Activated T-cell treated with anti-CD3 and anti-CD28 coated beads, Interleukin-2, amount 50 U/mL, for 72 hours (primary cell): Measurements from ENCODE around the gene PTPRZ1. TPM values are rescaled to one million over a fixed set of nuclear protein-coding genes. Genes with fewer than 3 reads are reported as not detected.

Source experiments
- ATAC-seq, 2 donors: fragments of 150-1000 bp; cut with Tn5 transposase; replicated peaks in 1 of 2; 2 replicates each; pipeline ENCODE4 v1.10.0; 2021; ENCODE audit warnings: moderate library complexity in 2 of 2, mild to moderate bottlenecking in 1 of 2
- DNase-seq, 2 donors: peaks; one replicate each; pipeline ENCODE4 v3.0.0; 2021 to 2022; ENCODE audit warnings: mixed read lengths in 1 of 2
- H3K27ac Mint-ChIP-seq: one replicate; pipeline ENCODE4 v1.8.0; 2022; ENCODE audit warnings: mild to moderate bottlenecking, moderate library complexity, mixed read lengths
- H3K27me3 Mint-ChIP-seq: one replicate; pipeline ENCODE4 v1.8.0; 2022; ENCODE audit warnings: low read depth, mixed read lengths
- H3K36me3 Mint-ChIP-seq, 2 donors: one replicate each; pipeline ENCODE4 v1.8.0; 2022; ENCODE audit warnings: mixed read lengths in 2 of 2, mild to moderate bottlenecking in 1 of 2; ENCODE audit not compliant: insufficient read depth in 2 of 2
- H3K4me1 Mint-ChIP-seq: one replicate; pipeline ENCODE4 v1.8.0; 2022; ENCODE audit warnings: low read depth, mixed read lengths
- H3K4me3 Mint-ChIP-seq, 2 donors: one replicate each; pipeline ENCODE4 v1.8.0; 2022; ENCODE audit warnings: mild to moderate bottlenecking in 2 of 2, mixed read lengths in 2 of 2, moderate library complexity in 2 of 2
- H3K9me3 Mint-ChIP-seq, 2 donors: one replicate each; pipeline ENCODE4 v1.8.0; 2022; ENCODE audit warnings: mixed read lengths in 2 of 2
- total RNA-seq, 2 donors: library from RNA; stranded (reverse); gene quantifications; one replicate each; pipeline ENCODE4 v1.2.3, GENCODE V29; 2022

PTPRZ1 gene
- total RNA-seq, 2 donors from 2014 or later = not detected

- H3K4me3 Mint-ChIP-seq = no peak overlapping the region
- peaks cover 11% of the 10 kb centered on the region for H3K4me1 Mint-ChIP-seq
- peaks cover 2 to 4% of the 10 kb centered on the region in 2 donors for H3K36me3 Mint-ChIP-seq
Observed at GRCh38 chr7:121874298-121874697, 1.3 kb downstream of the PTPRZ1 start.

GRCh38 chr7:121875203-121875602 is 2.2 kb downstream of the PTPRZ1 start:
- Mint-ChIP-seq H3K27me3 (peaks cover 50% of the 10 kb centered on the region), H3K36me3 (peaks cover 2 to 4% of the 10 kb centered on the region in 2 donors), H3K4me1 (peaks cover 11% of the 10 kb centered on the region), H3K27ac (no peak overlapping the region), H3K9me3 (no peaks in the 10 kb centered on the region), H3K4me3 (no peak overlapping the region)
- DNase-seq (no peak), ATAC-seq (no peak)

More at GRCh38 chr7:121874298-121874697, 1.3 kb downstream of the PTPRZ1 start:
- Mint-ChIP-seq H3K27ac (no peak overlapping the region), H3K27me3 (peaks cover 50% of the 10 kb centered on the region), H3K9me3 (no peaks in the 10 kb centered on the region)
- DNase-seq = no peak
- no peak for ATAC-seq

- H3K27me3 Mint-ChIP-seq = peaks cover 35% of the 10 kb centered on the region
- peaks cover 2 to 4% of the 10 kb centered on the region in 2 donors for H3K36me3 Mint-ChIP-seq
- ATAC-seq (no peak), DNase-seq (no peak)
- H3K27ac Mint-ChIP-seq = no peak overlapping the region
- H3K4me1 Mint-ChIP-seq = peaks cover 11% of the 10 kb centered on the region
- H3K4me3 Mint-ChIP-seq = no peak overlapping the region
- no peaks in the 10 kb centered on the region for H3K9me3 Mint-ChIP-seq
Observed at GRCh38 chr7:121876656-121877500, 3.9 kb downstream of the PTPRZ1 start.

- Mint-ChIP-seq H3K27ac (no peak overlapping the region), H3K4me3 (no peak overlapping the region), H3K36me3 (no peaks in the 10 kb centered on the region), H3K4me1 (peaks cover under 1% of the 10 kb centered on the region), H3K27me3 (peaks cover 15% of the 10 kb centered on the region), H3K9me3 (peaks cover 2% of the 10 kb centered on the region in 2 donors)
- no peak for ATAC-seq
- no peak for DNase-seq
Observed at GRCh38 chr7:121878918-121879464, 6.0 kb downstream of the PTPRZ1 start.

- ATAC-seq = no peak
- Mint-ChIP-seq H3K27ac (no peak overlapping the region), H3K4me1 (no peaks in the 10 kb centered on the region), H3K9me3 (peaks cover 2% of the 10 kb centered on the region in 2 donors), H3K27me3 (peaks cover 10% of the 10 kb centered on the region), H3K36me3 (no peaks in the 10 kb centered on the region), H3K4me3 (no peak overlapping the region)
- DNase-seq = no peak
Observed at GRCh38 chr7:121879544-121879943, 6.6 kb downstream of the PTPRZ1 start.

GRCh38 chr7:121882731-121883130 is 9.8 kb downstream of the PTPRZ1 start:
- no peaks in the 10 kb centered on the region for H3K36me3 Mint-ChIP-seq
- ATAC-seq = no peak
- no peak overlapping the region for H3K27ac Mint-ChIP-seq
- H3K27me3 Mint-ChIP-seq = no peaks in the 10 kb centered on the region
- peaks cover 2 to 4% of the 10 kb centered on the region in 2 donors for H3K9me3 Mint-ChIP-seq
- H3K4me3 Mint-ChIP-seq = no peak overlapping the region
- DNase-seq = no peak
- no peaks in the 10 kb centered on the region for H3K4me1 Mint-ChIP-seq

- Mint-ChIP-seq H3K27me3 (no peaks in the 10 kb centered on the region), H3K4me3 (no peak overlapping the region), H3K9me3 (peaks cover 2 to 4% of the 10 kb centered on the region in 2 donors), H3K27ac (no peak overlapping the region), H3K4me1 (no peaks in the 10 kb centered on the region), H3K36me3 (no peaks in the 10 kb centered on the region)
- ATAC-seq = no peak
- no peak for DNase-seq
Observed at GRCh38 chr7:121885166-121885920, 12.4 kb downstream of the PTPRZ1 start.

GRCh38 chr7:121887634-121888033 is 14.7 kb downstream of the PTPRZ1 start:
- H3K9me3 Mint-ChIP-seq = peaks cover 0 to 4% of the 10 kb centered on the region in 2 donors
- H3K27ac Mint-ChIP-seq = no peak overlapping the region
- H3K36me3 Mint-ChIP-seq = no peaks in the 10 kb centered on the region
- no peak for ATAC-seq
- H3K27me3 Mint-ChIP-seq = no peaks in the 10 kb centered on the region
- no peaks in the 10 kb centered on the region for H3K4me1 Mint-ChIP-seq
- H3K4me3 Mint-ChIP-seq = no peak overlapping the region
- DNase-seq = no peak

GRCh38 chr7:121890833-121891232 is 17.9 kb downstream of the PTPRZ1 start:
- no peaks in the 10 kb centered on the region for H3K4me1 Mint-ChIP-seq
- H3K27ac Mint-ChIP-seq = no peak overlapping the region
- H3K4me3 Mint-ChIP-seq = no peak overlapping the region
- no peak for ATAC-seq
- no peak for DNase-seq
- no peaks in the 10 kb centered on the region for H3K36me3 Mint-ChIP-seq
- H3K27me3 Mint-ChIP-seq = no peaks in the 10 kb centered on the region
- peaks cover 0 to under 1% of the 10 kb centered on the region in 2 donors for H3K9me3 Mint-ChIP-seq

GRCh38 chr7:121891731-121892130 is 18.8 kb downstream of the PTPRZ1 start:
- ATAC-seq (no peak), DNase-seq (no peak)
- H3K27me3 Mint-ChIP-seq = no peaks in the 10 kb centered on the region
- H3K36me3 Mint-ChIP-seq = no peaks in the 10 kb centered on the region
- H3K27ac Mint-ChIP-seq = no peak overlapping the region
- no peaks in the 10 kb centered on the region for H3K4me1 Mint-ChIP-seq
- H3K9me3 Mint-ChIP-seq = no peaks in the 10 kb centered on the region
- H3K4me3 Mint-ChIP-seq = no peak overlapping the region

GRCh38 chr7:121901026-121901425 is 28.1 kb downstream of the PTPRZ1 start:
- no peaks in the 10 kb centered on the region for H3K36me3 Mint-ChIP-seq
- H3K4me3 Mint-ChIP-seq = no peak overlapping the region
- no peaks in the 10 kb centered on the region for H3K9me3 Mint-ChIP-seq
- H3K27me3 Mint-ChIP-seq = no peaks in the 10 kb centered on the region
- no peak overlapping the region for H3K27ac Mint-ChIP-seq
- no peaks in the 10 kb centered on the region for H3K4me1 Mint-ChIP-seq
- no peak for DNase-seq
- ATAC-seq = no peak

GRCh38 chr7:121904120-121904519 is 31.2 kb downstream of the PTPRZ1 start:
- Mint-ChIP-seq H3K27me3 (no peaks in the 10 kb centered on the region), H3K4me3 (no peak overlapping the region)

GRCh38 chr7:121908042-121908441 is 35.1 kb downstream of the PTPRZ1 start:
- ATAC-seq (no peak), DNase-seq (no peak)
- Mint-ChIP-seq H3K4me1 (no peaks in the 10 kb centered on the region), H3K27me3 (no peaks in the 10 kb centered on the region), H3K4me3 (no peak overlapping the region), H3K27ac (no peak overlapping the region), H3K9me3 (no peaks in the 10 kb centered on the region), H3K36me3 (no peaks in the 10 kb centered on the region)

More at GRCh38 chr7:121904120-121904519, 31.2 kb downstream of the PTPRZ1 start:
- ATAC-seq (no peak), DNase-seq (no peak)
- Mint-ChIP-seq H3K27ac (no peak overlapping the region), H3K9me3 (no peaks in the 10 kb centered on the region), H3K36me3 (no peaks in the 10 kb centered on the region), H3K4me1 (no peaks in the 10 kb centered on the region)
